AG09309 (cell line): ENCODE measurements around the gene LRRC73.
"Not testable (repeated sequence)": the region's sequence is repeated elsewhere in the genome, so short reads cannot be mapped to it uniquely, and the experiment has no call there.

Experiments
- DNase-seq: peaks from one replicate; pipeline ENCODE4 v3.0.0-alpha.2; 2010; ENCODE audit warnings: low read depth
- H3K4me3 ChIP-seq: 2 replicates; pipeline ENCODE4 v1.5.1; 2011; ENCODE audit warnings: mild to moderate bottlenecking, low read depth, low read length, moderate library complexity; ENCODE audit not compliant: control insufficient read depth
- CTCF ChIP-seq: IDR thresholded peaks from 2 replicates; pipeline ENCODE4 v1.5.1; 2011; ENCODE audit warnings: mild to moderate bottlenecking, low read depth, low read length, inconsistent platforms; ENCODE audit not compliant: insufficient read depth, control insufficient read depth; ENCODE audit errors: missing control alignments

LRRC73 gene

GRCh38 chr6:43503443-43503842 lies 6.7 kb downstream of the LRRC73 start:
- no peak overlapping the region for H3K4me3 ChIP-seq

GRCh38 chr6:43502666-43503065 lies 7.5 kb downstream of the LRRC73 start:
- no peak overlapping the region for H3K4me3 ChIP-seq
- no peak for TF ChIP-seq CTCF
- DNase-seq = no peak

More at GRCh38 chr6:43503443-43503842, 6.7 kb downstream of the LRRC73 start:
- TF ChIP-seq CTCF = no peak
- DNase-seq = no peak

GRCh38 chr6:43500921-43501320 lies 9.2 kb downstream of the LRRC73 start:
- DNase-seq = no peak
- no peak for TF ChIP-seq CTCF

GRCh38 chr6:43499028-43499815 lies 10.9 kb downstream of the LRRC73 start:
- no peak for TF ChIP-seq CTCF
- no peak for DNase-seq
- no peak overlapping the region for H3K4me3 ChIP-seq

More at GRCh38 chr6:43500921-43501320, 9.2 kb downstream of the LRRC73 start:
- no peak overlapping the region for H3K4me3 ChIP-seq

- DNase-seq, H3K4me3 ChIP-seq: not testable (repeated sequence)
These were observed 11.9 kb downstream of the LRRC73 start for GRCh38 chr6:43498291-43498690.

GRCh38 chr6:43497689-43498088 lies 12.5 kb downstream of the LRRC73 start:
- DNase-seq = no peak
- no peak overlapping the region for H3K4me3 ChIP-seq
- no peak for TF ChIP-seq CTCF

GRCh38 chr6:43497129-43497396 lies 13.1 kb downstream of the LRRC73 start:
- TF ChIP-seq CTCF = no peak
- DNase-seq = no peak
- H3K4me3 ChIP-seq = no peak overlapping the region
